ENCODE data around the gene ARID1B.

The ARID1B gene

GRCh38 chr6:156989159-156989806, 212.1 kb downstream of the ARID1B start:
- no peak for DNase-seq (ENCODE audit: low read depth in 2 of 2)

GRCh38 chr6:156992020-156992804, 215.0 kb downstream of the ARID1B start:
- no peak for DNase-seq (ENCODE audit: low read depth in 2 of 2)

GRCh38 chr6:156993713-156994112, 216.5 kb downstream of the ARID1B start:
- no peak for DNase-seq (ENCODE audit: low read depth in 2 of 2)

DNA sequence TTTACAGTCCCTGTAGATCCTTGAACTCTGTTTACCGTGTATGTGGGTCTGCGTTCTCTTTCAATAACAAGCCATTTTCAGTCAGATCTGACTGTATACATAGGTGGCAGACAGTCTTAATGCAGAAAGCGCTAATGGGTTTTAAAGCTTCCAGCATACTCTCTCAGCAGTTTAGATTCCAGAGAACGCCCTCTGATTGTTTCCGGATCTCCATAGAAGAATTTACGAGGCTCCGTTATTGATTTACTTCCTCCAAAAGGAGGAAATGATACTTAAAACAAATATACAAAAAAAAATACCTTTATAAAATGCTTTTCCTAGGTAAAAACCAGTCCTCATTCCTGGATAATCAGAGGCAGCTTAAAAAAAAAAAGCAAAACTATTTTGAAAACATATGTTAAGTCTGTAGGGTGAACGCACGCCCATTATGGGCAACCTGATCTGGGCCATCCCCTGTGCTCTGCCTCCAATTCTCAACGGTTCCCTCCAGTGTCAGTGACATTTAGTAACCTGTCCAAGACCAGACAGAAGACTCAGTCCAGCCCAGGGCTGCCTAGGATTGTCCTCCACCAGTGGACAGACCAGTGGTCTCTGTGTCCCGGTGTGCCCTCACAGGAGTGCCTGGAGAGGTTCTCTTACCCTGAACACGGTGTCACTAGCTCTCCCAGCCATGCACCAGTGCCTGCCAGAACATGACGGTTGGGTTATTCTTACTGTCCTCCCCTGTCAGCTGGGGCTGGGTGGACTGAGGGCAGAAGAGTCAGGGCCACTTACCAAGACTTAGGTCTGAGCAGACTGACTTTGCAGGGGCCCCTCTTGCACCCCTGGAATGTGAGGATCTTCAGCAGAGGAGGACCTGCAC, 217.3 kb downstream of the ARID1B start:
- no peak for DNase-seq (ENCODE audit: low read depth in 2 of 2)

DNA sequence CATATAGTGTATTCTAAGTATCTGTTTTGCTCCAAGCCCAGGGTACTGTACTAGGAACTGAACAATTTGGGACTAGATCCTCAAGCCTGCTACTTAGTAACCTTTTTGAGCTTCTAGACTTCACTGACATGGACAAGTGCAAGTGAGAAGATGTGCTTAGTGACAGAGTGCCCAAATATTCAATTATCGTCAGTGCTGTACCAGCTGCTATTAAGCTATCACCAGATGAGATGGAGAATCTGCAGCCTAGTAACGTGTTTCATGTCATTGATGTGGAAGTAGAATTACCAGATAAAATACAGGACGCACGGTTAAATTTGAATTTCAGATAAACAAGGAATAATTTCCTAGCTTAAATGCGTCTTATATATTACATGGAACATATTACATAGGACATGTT, 218.3 kb downstream of the ARID1B start:
- DNase-seq (ENCODE audit: low read depth in 2 of 2) = no peak

DNA sequence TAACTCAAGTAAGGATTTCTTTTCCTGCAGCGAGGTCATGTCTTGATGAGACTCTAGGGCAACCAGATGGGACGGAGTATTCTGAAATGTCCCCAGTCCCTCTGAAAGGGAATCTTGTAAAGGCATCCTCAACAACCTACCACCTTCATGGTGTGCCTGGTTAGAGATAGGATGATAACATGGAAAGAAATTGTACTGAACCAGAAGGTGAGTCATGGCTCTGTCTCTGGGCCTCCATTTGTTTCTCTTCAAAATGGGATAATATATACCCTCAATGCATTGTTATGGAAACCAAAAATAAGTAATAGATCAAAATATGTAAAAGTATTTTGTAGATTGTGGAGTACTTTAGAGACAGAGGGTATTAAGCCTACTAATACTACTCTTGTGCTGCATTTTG, 219.1 kb downstream of the ARID1B start:
- DNase-seq (ENCODE audit: low read depth in 2 of 2) = no peak

DNA sequence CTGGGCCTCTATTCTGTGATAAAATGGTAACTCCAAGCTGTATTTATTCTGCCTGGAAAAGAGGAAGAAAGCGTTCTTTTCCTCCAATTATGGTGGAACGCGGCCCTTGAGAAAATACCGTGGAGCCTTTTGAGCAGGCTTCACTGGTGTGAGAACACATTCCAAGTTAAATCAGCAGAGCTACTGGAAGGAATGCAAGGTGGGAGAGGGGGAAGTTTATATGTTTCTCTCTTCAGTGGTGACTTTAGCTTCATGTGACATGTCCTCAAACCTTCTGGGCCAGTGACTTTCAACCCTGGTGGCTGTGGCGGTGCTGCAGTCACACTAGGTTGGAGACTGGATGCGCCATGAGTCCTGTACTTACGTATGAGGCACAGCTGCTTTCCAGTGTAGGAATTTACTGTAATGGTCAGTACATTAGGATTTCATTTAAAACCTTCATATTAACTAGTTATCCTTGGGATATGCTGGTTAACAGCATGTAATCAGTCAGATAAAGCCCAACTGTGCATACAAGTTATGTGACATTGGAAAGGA, 221.7 kb downstream of the ARID1B start:
- no peak for DNase-seq (ENCODE audit: low read depth in 2 of 2)

GRCh38 chr6:156999762-157000161, 222.6 kb downstream of the ARID1B start:
- DNase-seq (ENCODE audit: low read depth in 2 of 2) = no peak

DNA sequence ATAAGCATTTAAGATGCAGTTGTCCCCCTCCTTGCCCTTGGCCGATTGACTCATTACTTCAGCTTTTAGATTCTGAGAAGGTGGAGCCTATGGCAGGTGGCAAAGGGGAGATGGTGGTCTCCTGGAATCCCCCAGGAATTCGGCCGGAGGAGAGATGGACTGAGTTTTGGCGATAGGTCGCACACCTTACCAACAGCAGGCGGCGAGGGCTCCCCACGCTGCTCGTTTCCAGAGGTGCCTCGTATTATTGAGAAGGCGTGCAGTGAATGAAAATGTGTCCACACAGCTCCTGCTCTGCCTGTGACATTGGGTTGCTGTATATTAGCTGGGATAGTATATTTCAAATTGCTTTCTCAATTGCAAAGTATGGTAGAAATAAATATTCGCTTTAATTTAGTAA, 224.5 kb downstream of the ARID1B start:
- DNase-seq (ENCODE audit: low read depth in 2 of 2) = no peak

DNA sequence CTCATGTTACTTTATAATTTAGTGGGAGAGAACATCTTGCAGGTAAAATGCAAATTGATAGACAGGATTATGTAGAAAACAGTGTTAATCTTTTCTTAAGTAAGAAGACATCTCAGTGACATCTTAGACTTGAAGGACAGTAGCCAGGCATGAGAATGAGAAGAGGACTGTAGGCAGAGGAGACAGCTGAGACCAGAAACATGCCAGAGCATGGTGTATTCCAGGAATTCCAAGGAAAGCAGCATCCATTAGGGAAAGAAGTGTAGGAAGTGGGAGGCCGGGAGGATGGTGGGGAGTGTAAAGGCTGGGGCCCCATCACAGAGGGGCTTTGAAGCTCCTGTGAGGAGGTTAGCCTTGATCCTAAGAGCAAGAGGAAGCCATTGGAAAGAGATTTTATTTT, 225.6 kb downstream of the ARID1B start:
- DNase-seq (ENCODE audit: low read depth in 2 of 2) = no peak

- DNase-seq (ENCODE audit: low read depth in 2 of 2) = no peak
These were observed 228.8 kb downstream of the ARID1B start for GRCh38 chr6:157005940-157006339.

- DNase-seq (ENCODE audit: low read depth in 2 of 2) = no peak
These were observed 231.4 kb downstream of the ARID1B start for GRCh38 chr6:157008568-157008967.

DNA sequence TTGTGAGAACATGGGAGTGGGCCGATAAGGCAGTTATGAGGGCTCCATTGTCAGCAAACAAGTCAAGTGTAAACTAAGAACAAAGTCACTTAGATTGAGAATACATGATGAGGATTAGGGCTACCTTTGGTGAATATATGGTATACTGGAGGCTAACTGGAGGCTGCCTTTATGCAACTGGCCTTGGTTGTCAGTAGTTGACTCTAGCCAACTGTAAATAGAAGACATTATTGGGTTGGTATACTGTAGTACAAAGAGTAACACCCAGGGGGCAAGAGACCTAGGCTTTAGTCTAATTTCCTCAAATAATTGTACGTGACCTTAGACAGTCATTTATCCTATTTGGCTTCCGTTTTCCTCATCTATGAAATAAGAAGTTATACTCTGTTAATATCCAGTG, 235.2 kb downstream of the ARID1B start:
- DNase-seq (ENCODE audit: low read depth in 2 of 2) = no peak

DNA sequence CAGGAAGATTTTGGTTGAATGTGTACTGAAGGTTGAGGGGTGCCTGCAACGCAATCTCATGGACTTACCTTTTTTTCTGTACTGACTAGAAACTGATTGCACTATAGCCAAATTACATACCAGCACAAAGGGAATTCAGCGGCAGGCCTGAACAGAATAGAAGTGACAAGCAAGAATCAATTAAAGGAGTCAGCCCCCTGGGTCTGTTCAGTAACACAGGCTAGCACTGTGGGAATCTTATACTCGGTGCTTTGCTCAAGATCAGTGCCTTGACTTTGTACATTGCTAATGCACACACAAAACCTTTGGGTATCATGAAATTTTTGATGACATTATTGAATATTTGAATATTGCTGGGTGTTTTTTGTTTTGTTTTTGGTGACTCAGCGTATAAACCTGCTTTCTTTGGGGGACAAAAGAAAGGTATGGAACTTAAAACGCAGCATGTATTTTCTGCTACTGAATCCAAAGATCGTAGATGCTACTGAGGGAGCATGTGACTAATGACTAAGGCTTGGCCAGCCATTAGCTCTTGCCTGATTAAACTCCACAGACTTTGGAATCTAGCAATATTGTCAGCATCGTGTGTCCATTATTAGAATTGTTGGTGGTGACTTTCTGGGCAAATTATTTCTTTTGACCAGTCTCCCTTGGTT, 236.6 kb downstream of the ARID1B start:
- DNase-seq (ENCODE audit: low read depth in 2 of 2) = no peak

DNA sequence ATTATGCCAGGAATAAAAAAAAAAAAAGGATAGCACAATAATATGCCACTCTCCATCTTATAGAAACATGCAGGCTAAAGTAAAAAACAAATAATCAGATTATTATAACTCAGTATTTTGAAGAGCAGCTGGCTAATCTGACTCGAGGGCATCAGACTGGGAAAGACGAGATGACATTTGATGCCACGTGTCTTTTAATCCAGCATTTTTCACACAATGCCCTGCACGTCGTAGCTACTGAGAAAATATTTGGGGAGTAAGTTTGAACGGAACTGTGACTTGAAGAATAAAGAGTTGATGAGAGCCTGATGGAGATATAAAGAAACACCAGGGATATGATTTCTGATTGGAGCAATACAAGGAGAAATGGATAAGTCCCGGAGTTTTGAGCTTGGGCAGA, 237.7 kb downstream of the ARID1B start:
- no peak for DNase-seq (ENCODE audit: low read depth in 2 of 2)

DNA sequence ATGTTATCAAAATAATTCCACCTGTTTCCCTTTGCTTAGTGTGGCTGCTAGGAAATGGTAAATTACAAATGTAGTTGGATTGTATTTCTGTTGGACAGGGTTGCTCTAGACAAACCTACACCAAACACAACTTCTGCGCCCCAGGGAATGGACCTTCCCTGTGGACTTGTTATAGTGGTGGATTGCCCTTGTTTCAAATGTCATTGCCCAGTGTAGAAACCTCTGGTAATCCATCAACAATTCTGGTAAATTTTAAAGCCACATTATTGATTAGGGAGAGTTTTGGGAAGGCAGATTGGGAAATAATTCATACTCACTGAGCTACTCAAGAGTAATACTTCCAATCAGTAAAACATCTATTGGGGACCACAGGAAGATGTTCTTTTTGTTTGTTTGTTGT, 239.8 kb downstream of the ARID1B start:
- no peak for DNase-seq (ENCODE audit: low read depth in 2 of 2)

GRCh38 chr6:157017861-157018260, 240.7 kb downstream of the ARID1B start:
- no peak for DNase-seq (ENCODE audit: low read depth in 2 of 2)

DNA sequence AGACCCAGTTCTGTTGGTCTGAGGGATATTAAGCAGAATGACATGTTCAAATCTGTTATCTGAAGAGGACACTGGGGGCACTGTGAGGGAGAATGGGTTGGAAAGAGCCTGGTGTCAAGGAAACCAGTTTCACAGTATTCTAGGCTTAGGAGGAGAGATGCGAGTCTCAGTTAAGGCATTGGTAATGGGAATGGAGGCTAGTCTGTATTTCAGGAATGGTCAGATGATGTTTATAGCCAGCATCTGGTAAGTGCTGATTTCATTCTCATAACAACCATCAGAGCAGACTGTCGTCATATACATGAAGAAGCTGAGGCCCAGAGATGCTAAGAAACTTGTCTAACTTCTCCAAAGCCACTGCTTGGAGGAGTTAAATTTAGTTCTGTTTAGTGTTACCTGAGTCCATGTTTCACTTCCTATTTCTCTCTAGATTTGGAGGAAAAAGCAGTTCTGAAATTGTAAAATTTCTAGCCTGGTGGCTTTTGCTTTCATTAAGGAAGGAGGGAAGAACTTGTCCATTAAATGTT, 242.0 kb downstream of the ARID1B start:
- no peak for DNase-seq (ENCODE audit: low read depth in 2 of 2)

- no peak for DNase-seq (ENCODE audit: low read depth in 2 of 2)
These were observed 242.6 kb downstream of the ARID1B start for GRCh38 chr6:157019733-157020132.

DNA sequence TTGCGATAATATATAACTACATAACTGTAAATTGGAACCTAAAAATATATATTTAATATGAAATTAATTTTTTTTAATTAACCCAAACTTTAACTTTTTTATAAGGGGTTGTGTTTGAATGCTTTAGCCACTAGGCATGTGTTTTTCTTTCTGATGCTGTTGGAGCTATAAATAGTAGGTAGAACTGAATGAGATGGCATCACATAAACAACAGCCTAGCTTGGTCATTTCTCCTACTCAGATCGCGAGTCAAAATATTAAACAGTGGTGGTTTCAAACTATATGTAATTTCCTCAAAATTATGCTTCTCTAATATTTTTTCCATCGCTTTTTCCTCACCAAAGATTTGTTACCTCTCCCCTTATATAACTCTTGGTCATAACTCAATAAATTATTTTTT, 243.2 kb downstream of the ARID1B start:
- DNase-seq (ENCODE audit: low read depth in 2 of 2) = no peak

DNA sequence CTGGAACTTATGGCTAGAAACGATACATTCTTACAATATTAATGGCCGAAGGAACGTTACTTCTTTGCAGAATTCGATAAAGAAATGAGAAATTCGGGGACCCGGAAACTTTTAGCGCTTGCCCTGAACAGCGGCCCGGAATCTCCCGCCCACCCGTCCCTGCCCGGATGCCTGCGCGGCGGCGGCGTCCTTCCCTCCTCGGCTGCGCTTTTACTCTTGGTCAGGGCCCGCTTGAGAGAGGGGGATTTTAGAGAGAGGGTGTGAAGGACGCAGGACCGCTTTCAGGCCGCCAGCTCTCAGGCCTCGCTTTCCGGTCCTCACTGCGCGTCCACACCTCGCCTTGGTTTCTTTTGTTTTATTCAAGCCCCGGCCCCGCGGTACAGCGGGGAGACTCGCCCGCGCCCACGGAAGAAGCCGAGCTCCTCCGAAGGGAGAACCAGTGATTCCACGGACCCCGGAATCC, 243.7 kb downstream of the ARID1B start:
- peak; percentile 24 to 37 for DNase-seq (ENCODE audit: low read depth in 2 of 2)
